Peyer's patch (tissue), 4 donors: ENCODE measurements around the gene EYS.

Experiments
- CTCF ChIP-seq, 6 experiments: fragments of 450-650 bp in 4 of 6; fragments of 200-600 bp in 2 of 6; sonication (generic) in 1 of 6; IDR thresholded peaks; one replicate each; pipeline ENCODE4 v1.5.1; 2017 to 2019; ENCODE audit warnings: antibody characterized with exemption in 6 of 6, mild to moderate bottlenecking in 3 of 6, moderate library complexity in 1 of 6
- POLR2A ChIP-seq, 2 donors: fragments of 450-650 bp; IDR thresholded peaks; one replicate each; pipeline ENCODE4 v1.5.1; 2017; ENCODE audit warnings: antibody characterized with exemption in 2 of 2, mild to moderate bottlenecking in 2 of 2, moderate library complexity in 2 of 2

- TF ChIP-seq POLR2A (IDR thresholded peaks at IDR 0.05) (no peak), CTCF (IDR thresholded peaks at IDR 0.05) (no peak)
Measured at GRCh38 chr6:65182681-65183080, 524.3 kb downstream of the EYS start.
